ENCODE results near the gene DHRS9.

- TF ChIP-seq CTCF (IDR thresholded peaks at IDR 0.05; ENCODE audit: insufficient read depth, low read length, poor library complexity, severe bottlenecking) (no peak), EZH2phosphoT487 (conservative IDR thresholded peaks at IDR 0.05; ENCODE audit: low read length) (no peak)
Measured at GRCh38 chr2:169034984-169035544, 34.3 kb upstream of the DHRS9 start.
